HG03565 (cell line): ENCODE results near the gene ABHD17A.
"Not testable (repeated sequence)": the region's sequence is repeated elsewhere in the genome, so short reads cannot be mapped to it uniquely, and the experiment has no call there.

Experiments used
- ATAC-seq: cut with Tn5 transposase; IDR thresholded peaks from one replicate; pipeline ENCODE4 v1.9.1; 2021; ENCODE audit warnings: mild to moderate bottlenecking, moderate library complexity; ENCODE audit not compliant: unreplicated experiment

ABHD17A gene

DNA sequence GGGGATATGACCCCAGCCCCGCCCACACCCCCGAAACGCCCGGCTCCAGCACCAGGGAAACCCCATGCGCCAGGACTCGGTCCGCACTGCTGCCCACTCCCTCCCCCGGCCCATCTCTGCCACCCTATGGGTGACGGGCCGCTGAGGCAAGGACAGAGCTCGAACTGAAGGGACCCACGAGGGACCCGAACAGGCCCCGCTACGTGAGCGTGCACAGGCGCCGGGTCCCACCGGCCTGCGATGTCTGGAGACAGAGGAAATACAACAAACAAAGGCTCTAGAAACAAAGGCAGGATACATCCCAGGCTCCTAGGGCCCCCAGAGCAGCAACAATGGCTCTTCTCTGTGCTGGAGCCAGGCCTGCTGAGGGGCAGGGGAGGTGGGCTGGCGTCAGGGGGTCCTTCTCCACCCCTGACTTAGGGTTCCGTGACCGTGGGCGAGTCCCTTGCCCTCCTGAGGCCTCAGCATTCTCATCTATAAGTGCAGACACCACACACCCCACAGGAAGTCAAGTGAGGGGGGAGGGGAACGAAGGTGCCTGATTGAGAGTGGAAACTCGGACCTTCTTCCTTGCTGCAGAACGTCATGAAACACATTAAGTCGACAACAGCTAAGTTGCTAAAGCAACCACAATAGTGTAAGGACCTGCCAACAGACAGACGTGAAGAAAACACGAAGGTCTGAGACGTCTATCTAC lies 3.1 kb downstream of the ABHD17A start:
- ATAC-seq: no peak

DNA sequence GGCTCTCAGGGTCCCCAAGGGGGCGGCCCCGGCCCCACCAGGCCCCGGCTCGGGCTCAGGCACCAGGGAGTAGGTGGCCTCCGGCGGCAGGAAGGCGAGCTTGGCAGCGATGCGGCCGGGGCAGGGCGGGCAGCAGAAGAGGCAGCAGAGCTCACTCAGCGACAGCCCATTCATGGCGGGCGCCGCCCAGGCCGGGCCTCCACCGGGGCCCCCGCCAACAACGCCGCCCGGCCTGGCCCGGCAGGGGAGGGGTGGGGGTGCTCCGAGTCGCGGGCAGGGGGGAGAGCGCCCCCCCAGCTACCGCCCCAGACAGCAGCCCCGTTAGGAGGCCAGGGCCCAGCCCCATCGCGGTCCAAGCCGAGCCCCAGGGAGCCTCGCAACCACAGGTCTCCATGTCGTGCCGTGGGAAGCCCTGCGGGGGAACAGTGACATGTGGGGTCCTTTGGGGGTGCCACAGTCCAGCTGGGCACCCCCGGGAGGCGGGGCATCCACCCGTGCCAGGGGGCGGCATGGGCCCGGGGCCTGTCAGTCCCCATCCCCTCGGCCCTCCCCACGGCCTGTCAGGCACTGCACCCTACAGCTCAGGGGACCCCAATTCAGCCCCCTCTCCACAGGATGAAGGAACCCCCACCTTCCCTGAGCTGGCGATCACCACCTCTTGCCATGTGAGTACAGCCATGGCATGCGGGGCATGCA lies 3.8 kb downstream of the ABHD17A start:
- not testable (repeated sequence) for ATAC-seq

DNA sequence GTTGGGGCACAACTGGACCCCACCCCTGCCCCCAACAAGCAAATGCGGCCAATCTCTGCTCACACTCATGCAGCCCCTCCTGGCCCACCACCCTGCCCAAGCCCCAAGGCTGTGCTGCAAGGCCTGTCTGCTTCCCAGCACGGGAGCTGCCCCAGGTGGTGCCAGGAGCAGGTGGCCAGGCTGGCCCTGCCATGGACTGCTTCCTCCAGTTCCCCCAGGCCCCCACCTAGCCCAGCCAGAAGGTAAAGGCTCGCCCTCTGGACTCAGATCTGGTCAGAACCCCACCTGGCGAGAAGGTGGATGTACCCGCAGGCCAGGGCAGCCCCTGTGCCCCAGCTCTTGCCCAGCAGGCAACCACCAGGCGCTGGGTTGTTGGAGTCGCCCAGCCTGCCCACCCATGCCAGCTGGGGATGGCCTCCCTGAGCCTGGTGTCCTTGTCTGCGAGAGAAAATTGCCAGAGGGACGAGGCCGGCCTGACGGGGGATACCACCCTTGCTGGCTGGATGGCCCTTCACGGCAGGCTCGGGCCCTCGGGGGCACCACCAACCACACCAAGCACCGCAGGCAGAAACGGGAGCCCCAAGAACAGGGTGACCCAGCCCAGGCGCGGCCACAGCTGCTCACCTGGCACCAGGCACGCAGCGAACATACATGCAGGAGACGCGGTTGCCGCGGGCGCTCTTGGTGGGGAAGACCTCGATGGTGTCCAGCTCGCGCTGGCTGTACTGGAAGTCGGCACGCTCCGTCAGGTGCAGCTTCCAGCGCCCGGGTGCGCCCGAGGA lies 4.5 kb downstream of the ABHD17A start:
- ATAC-seq: no peak

DNA sequence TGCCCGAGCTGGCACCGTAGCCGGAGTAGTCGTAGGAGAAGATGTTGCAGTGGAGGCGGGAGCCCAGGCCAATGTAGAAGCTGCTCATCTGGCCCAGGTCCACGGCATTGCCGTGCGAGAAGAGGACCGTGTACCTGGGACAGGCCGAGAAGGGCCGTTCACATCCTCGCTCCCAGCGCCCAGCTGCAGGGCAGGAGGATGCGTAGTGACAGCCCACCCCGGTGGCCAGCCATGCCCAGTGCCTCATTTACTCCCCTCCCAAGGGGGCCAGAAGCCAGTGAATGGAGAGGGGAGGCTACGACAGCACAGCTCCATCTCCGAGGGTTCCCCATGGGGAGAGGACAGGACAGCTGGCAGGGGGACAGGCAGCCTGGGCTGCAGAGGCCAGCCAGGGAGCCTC lies 5.3 kb downstream of the ABHD17A start:
- ATAC-seq: not testable (repeated sequence)

DNA sequence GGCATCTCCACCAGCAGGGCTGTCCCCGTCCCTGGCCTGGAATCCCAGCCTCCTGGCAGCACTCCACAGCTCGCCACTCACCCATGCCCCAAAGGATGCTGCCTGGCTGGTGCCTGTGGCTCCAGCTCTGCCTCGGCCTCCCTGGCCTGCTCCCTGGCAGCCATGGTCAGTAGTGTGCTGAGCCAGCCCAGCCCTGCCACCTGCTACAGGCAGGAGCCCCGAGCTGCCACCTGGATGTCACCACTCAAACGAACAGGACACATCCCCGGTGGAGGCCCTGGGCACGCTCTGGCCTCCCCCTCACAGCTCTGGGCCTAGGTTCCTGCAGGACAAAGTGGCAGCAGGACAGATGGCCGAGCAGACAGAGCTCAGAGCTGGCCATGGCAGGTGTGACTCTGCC lies 6.7 kb downstream of the ABHD17A start:
- not testable (repeated sequence) for ATAC-seq

DNA sequence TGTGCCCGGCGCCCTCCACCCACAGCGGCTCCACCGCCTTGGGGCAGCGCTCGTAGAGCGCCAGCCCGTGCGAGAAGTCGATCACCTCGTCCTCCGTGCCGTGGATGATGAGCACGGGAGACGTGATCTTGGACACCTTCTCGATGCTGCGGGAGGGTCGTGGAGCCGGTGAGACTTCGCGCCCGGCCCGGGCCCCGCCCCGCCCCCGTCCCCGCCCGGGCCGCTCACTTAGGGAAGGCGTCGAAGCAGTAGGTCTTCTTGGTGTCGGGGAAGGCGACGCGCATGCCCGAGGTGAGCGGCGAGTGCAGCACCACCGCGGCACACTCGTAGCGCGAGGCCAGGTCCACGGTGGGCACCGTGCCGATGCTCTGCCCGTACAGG lies 8.0 kb downstream of the ABHD17A start:
- not testable (repeated sequence) for ATAC-seq

DNA sequence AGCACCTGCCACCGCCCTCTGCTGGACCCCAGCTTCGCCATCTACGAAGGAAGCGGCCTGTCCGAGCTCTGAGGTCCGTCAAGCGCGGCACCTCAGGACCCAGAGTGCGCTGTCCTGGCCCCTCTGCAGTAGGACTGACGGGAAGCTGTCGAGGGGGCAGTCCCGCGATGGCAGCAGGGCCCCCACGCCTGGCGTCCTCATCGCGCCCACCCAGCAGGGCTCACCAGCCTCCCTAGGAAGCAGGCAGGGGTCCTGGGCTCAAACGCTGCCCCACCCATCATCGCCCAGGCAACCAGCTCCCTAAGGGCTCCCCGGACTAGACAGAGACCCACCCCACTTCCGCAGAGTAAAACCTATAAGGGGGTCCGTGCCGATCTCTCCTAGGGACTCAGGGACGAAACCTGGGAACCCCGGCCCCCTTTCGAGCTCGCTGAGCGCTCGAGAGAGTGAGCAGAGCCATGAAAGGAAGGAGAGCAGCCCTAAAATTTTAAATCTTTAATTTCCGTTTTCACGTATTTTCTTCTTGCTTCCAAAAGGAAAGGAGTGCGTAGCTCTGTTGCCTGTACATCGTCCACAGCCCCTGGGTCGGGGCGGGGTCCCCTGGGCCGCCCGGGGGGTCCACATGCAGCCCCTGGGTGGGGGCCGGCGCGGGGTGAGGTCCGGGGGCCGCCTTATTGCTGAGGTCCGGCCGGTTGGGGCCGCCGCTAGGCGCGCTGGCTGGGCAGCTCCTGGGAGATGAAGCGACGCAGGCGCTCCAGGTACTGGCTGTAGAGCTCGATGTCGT lies 8.6 kb downstream of the ABHD17A start:
- not testable (repeated sequence) for ATAC-seq

DNA sequence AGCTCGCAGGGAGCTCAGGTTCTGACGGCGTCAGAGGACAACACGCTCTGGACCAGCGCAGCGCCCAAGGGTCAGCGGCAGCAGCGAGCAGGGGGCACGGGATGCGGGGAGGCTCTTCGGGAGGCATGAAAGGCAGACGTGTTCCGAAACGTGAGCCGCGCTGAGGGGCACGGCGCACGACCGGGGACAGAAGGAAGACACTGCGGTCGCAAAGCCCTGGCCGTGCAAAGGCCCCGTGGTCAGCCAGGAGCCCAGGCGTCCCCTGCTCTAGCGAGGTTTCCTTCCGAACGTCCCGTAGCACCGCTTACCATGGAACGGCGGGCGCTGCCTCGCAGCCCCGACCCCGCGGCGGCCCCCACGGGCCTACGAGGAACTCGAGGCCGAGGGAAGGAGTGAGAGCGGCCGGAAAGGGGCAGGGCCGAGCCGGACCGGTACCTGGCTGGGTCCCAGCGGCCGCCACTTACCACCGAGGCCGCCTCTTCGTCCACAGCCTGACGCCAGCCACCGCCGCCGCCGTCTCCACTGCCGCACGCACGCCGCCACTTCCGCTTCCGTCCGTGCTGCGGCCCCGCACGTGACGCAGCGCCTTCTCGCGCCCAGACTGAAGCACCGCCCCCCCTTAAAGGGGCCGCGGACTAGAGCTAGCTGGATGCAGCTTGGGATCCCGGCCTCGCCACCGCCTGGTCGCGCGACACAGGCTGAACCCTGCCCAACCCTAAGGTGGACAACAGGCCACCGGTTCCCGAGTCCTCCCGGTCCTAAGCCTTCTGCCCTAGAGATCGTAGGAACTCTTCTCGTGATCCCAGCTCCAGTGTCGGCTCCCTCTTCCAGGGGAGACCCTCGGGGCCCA lies 9.4 kb downstream of the ABHD17A start:
- peak; percentile 72 for ATAC-seq

DNA sequence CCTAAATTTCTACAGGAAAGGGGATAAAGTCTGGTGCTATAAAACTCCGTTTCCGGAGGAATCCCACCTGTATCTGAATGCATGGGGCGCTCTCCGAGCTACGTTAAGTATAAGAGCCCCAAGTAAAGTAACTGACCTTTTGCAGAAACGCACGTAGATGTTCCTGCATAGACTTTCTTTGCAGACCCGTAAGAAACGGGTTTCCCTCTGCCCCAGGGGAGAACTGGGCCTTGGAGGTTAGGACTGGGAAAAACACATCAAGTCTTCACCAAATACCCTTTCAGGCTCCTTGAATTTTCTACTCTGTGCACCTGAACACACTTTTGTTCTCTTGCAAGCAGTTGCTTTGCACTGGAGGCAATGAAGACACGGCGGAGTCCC lies 10.0 kb downstream of the ABHD17A start:
- ATAC-seq: not testable (repeated sequence)

DNA sequence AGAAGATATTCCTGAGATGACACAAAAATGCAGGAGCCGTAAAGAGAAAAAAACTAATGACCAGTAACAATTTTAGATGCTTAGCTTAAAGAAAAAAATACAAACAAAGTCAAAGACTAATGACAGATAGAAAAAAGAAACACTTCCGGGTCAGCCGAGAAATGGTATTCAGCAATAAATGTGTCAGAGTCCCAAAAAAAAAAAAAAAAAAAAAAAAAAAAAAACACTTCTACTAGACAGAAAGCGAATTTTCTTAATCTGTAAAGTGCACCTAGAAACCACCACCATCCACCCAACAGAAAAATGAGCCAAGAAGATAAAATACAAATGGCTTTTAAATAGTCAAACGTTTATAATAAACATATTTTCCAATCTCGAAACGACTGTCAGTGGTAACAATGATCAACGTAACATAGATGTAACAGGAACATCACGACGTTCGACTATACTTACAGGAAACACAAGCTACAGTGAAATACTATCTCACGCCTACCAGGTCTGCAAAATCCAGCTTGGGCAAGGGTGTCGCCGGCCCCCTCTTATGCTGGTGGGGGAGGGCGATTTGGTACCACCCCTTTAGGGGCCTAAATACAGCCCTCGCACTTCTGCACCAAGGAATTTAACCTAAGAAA lies 10.6 kb downstream of the ABHD17A start:
- ATAC-seq: no peak

DNA sequence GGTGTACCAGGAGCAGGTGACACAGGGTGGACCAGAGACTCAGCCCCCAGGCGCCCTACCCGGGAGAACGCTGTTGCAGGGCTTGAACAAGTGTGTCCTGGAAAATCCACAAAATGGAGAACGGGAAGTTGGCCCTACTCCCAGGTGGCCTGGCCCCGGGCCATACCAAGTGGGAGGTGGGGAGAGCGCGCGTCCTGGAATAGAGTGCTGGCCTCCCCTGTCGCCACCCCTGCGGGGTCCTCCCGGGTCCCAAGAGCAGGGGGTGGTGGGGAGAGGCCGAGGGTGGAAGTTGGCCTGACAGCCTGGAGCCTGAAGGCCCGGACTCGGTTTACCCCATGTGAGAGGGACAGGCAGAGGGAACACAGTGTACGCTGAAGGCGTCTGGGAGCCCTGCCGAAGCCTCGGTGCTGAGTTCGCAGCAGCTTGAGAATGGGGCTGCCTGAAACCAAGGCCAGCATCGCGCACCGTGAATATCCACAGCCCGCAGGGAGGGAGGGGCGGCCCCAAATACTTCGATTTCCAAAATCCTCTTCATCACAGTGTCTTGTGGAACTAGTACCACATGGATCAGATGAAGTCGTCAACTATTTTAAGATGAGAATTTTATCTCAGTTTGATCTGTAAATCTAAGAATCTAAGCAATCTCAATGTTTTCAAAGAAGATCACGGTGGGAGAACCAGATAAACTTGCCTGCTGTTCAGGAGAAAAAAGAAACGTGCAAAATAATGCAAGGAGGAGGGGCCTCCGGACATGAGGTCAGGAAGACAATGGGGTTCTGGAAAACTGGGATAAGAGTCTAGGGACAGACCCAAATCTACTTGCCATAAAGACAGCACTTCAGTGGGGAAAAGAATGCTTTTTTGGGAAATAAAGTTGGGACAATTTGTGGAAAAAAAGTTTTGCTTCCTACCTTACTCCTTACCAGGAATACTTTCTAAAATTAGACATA lies 11.5 kb downstream of the ABHD17A start:
- ATAC-seq: no peak

DNA sequence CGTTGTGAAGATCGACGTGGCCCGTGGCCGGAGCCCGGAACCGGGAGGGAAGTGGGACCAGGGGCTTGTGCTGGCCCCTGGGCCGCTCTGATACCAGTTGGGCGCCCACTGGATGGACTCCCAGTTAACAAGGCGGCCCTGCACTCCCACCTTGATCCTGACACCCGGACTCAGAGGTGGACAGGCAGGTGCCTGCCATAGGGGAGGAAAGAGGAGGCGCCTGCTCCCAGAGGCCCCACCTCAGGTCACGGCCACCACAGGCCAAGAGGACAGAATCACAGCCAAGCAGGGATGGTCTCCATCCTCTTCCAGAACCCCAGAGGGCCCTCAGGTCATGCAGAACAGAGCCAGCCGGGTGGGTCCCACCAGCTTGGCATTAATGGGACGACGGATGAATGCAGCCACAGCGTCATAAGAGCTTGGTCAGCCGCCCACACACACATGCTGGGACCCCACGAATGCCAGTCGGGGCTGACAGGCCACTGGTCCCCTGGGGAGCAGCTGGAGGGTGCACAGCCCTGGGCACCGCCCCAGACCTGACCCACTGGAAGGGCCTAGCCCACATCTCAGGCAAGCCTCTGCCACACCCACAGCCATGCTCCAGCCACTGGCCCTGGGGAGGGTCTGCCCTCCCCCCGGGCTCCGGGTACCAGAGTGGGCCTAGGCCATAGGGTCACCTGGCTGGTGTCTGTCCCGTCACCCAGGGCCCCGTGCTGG lies 12.3 kb downstream of the ABHD17A start:
- ATAC-seq: no peak

DNA sequence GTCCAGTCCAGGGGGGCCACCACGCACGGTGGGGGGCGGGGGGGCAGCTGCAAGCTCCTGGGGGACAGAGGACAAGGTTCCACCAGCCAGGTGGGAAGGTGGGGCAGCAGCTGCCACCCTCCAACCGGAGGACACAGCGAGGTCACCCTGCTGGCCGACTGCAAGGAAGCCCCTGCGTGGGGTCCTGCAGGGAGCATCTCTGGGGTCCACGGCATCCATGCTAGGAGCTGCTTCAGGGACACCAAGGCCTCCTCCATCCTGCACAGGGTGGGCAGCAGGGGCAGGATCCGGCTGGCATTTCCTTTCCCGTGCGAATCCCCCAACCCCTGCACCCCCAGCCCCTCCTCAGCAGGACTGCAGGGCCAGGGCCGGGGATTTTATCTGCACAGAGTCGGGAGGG lies 13.7 kb downstream of the ABHD17A start:
- ATAC-seq: no peak

DNA sequence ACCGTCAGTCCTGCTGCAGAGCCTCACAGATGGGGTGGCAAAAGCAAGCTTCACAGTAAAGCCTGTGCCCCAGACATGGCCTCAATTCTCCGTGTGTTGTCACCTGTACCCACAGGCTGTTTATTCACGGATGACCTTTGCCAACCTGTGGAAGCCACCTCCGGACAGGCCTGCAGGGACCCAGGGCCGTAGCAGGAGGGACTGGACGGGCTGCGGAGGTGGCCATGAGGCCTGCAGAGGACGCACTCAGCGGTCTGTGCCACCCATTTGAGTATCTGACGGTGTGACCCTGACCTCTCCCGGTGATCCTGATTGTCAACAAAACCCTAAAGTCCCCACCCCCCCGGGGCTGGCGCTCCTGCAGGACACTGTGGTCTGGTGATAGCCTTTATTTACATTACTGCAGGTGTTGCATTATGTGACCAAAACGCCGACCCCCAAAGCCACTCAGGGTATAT lies 14.1 kb downstream of the ABHD17A start:
- no peak for ATAC-seq

DNA sequence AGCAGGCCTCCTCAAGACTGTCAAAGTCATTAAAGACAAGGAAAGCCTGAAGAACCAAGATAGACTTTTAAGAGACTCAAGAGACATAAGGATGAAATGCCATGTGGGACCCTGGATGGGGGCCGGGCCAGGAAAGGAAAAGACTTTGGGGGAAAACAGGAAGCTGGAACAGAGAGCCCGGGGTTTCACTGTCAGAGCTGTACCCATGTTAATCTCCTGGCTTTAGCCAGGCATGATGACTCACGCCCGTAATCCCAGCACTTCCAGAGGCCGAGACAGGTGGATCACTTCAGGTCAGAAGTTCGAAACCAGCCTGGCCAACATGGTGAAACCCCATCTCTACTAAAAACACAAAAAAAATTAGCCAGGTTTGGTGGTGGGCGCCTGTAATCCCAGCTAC lies 16.3 kb downstream of the ABHD17A start:
- no peak for ATAC-seq

DNA sequence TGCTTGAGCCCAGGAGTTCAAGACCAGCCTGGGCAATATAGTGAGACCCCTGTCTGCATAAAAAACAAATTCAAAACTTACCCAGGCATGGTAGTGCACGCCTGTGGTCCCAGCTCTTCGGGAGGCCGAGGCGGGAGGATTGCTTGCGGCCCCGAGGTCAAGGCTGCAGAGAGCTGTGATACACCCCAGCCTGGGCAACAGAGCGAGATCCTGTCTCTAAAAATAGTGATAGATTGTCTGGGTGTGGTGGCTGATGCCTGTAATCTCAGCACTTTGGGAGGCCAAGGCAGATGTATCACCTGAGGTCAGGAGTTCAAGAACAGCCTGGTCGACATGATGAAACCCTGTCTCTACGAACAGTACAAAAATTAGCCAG lies 18.0 kb downstream of the ABHD17A start:
- ATAC-seq: no peak

DNA sequence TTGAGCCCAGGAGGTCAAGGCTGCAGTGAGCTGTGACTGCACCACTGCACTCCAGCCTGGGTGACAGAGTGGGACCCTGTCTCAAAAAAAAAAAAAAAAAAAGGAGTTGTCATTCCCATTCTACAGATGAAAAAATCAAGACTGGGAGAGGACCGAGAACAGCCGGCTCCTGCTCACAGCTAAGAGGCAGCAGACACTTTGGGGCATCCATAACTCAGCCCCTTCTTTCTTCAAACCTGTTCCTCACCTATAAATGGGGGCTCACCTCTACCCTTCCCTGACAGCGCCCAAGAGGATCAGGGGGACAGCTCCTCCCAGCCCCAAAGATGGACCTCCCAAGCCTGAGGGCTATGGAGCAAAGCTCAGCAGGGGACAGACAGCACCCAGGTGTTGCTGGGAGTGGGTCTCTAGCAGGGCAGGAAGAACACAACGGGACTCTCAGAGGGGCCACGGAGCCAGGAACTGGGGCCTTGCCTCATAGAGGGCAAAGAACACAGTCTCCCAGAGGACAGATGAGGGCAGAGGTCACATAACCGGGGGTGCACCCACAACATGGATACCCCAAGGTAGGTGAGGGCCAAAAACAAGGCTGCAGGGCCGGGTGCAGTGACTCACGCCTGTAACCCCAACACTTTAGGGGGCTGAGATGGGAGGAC lies 18.5 kb downstream of the ABHD17A start:
- ATAC-seq: no peak
